Astrocyte of the hippocampus (primary cell): ENCODE measurements around the gene ADAP2.
A peak's percentile ranks its signal among the peaks of the same experiment; 100 is the strongest.
"Not testable (repeated sequence)": the region's sequence is repeated elsewhere in the genome, so short reads cannot be mapped to it uniquely, and the experiment has no call there.

Source experiments
- DNase-seq: peaks from one replicate; pipeline ENCODE4 v3.0.0; 2011; ENCODE audit warnings: low read depth, low spot score

Gene ADAP2, protein sequence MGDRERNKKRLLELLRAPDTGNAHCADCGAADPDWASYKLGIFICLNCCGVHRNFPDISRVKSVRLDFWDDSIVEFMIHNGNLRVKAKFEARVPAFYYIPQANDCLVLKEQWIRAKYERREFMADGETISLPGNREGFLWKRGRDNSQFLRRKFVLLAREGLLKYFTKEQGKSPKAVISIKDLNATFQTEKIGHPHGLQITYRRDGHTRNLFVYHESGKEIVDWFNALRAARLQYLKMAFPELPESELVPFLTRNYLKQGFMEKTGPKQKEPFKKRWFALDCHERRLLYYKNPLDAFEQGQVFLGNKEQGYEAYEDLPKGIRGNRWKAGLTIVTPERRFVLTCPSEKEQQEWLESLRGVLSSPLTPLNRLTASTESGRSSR

DNA sequence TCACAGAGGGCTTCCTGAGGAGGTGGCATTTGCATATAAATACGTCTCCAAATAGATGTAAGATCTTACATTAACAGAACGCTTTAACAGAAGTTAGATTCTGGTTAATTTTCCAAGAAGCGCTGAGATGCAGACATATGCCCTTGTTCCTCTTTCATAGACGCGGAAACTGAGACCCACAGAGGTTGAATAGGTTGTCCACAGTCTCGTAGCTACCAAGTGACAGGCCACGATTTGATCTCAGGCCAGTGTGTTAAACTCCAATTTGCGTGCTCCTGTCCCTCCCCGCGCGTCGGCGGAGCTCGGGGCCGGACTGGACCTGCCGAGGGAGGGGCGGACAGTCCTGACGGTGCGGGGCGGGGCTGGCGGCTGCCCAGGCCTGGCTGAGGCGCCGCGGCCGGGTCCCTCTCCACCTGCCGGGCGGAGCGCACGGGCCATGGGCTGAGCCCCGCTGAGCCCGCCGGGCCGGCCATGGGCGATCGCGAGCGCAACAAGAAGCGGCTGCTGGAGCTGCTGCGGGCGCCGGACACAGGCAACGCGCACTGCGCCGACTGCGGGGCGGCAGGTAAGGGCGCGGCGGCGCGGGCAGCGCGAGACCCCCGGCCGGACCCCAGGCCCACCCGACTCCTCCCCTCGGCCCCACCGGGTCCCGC, at the start of gene ADAP2:
Gene ADAP2 (plus strand): TSS at position 402 of the 653 bp plus-strand sequence. CDS start 70 bp downstream, at position 472.
- peak; percentile 45 for DNase-seq

DNA sequence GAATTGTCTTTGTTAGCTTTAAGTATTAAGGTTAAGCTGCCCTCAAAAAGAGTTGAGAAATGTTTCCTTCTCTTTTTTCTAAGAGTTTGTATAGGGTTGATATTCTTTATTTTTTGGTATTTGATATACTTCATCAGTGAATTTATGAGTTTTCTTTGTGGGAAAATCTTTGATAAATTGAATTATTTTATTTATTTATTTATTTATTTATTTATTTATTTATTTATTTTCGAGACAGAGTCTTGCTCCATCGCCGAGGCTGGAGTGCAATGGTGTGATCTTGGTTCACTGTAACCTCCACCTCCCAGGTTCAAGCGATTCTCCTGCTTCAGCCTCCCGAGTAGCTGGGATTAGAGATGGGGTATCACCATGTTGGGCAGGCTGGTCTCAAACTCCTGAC, 35.6 kb upstream of the ADAP2 start:
- no peak for DNase-seq

DNA sequence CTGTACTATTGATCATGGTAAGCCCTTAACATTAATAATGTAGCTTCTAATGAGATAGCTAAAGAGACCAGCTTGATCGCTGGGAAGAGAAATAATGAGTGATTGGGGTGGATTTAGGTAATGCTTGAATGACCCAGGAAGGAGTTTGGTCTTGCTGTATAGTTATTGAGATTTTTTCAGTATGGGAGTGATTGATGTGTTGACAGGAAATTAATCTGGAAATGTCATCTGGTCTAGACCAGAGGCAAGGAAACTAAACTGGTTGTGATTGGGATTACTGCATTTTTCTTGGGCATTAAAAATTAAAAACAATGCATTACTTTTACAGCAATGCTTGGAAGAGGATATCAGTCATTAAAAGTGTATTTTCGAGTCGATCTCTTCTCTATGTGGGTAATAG, 27.5 kb upstream of the ADAP2 start:
- no peak for DNase-seq

DNA sequence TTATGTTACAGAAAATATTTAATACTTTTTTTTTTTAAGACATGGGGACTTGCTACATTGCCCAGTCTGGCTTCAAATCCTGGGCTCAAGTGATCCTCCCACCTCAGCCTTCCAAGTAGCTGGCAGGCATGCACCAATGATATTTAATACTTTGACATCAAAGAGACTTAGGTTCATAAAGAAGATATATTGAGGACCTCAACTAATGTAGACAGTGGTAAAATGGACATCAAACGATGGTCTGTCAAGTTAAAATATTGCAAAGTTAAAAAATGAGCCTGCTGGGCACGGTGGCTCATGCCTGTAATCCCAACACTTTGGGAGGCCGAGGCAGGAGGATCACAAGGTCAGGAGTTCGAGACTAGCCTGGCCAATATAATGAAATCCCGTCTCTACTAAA, 24.4 kb upstream of the ADAP2 start:
- no peak for DNase-seq

DNA sequence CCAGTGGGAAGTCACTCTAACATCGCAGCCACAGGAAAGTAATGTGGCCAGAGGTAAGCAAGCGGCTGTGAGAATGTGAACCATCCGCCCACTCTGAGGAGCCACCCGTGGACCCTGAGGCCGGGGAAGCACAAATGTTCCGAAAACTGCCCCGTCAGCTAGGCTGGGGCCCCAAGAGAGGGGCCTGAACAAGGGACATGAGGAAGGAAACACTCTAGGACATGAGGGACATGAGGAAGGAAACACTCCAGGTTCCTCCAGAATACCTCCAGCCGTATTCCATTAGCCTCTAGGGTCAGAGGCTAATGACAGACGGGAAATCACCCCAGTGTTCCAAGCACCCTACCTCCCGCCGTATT, 16.0 kb upstream of the ADAP2 start:
- peak; percentile 24 for DNase-seq

DNA sequence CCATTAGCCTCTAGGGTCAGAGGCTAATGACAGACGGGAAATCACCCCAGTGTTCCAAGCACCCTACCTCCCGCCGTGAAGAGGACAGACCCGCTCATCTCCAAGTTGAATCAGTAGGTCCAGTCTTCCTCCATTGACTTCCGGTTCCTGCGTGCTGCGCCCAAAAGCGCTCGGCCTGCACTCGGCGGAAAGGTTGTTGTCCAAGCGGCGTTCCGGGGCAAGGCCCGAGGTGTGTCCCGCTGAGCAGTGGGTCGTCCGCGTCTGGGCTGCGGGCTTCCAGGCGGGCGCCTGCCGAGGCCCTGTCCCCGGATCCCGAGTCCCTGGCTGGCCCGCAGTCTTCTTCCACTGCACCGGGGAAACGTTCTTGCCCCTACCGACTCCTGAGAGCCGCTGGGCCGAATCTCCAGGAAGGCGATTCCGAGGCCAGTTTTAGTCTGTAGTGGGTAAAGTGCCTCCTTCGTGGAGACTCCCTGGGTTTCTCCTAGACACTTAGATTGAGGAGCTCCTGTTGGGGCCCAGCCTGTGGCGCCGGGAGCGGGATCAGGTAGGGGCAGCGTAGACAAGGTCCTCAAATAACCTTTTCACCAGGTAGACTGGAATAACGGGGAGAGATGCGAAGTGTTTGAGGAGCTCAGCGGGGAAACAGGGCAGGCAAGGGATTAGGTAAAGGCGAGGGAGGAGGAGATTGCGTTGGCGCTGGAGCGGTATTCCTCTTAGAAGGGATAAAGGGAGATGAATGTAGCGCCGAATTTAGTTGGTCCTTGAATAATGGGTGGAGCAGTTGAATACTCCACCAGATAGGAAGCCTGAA, 15.4 kb upstream of the ADAP2 start, which contains the start of gene TEFM:
Gene TEFM (minus strand): TSS at position 138 of the 811 bp plus-strand sequence. CDS start 40 bp downstream, at position 98.
- DNase-seq: peak; percentile 96

DNA sequence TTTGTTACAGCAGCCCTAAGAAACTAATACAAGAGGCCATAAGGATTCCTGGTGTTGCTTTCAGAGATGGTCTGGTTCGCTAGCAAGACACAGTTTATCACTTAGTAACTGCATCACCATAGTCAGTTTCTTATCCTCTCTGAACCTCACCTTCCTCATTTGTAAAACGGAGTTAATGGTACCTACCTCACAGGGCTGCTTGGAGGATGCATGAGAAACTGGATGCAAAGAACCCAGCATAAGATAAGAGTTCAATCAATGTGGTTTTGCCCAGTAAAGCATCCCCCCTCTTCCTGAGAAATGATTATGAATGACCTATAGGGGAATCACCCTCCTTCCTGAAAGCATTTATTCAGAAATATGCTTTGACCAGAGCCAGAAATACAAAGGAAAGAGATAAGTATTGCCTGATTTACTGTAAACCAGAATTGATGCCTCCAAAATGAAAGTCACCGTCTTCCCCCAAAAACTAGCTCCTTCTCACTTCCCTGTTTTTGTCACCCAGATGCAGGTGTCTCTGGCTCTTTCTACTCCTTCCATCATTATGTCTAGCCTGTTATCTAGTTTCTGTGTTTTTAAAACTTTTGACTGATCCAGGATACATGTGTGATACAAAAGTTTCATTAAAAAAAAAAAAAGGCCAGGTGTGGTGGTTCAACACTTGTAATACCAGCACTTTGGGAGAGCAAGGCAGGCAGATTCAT, 12.9 kb upstream of the ADAP2 start:
- no peak for DNase-seq

DNA sequence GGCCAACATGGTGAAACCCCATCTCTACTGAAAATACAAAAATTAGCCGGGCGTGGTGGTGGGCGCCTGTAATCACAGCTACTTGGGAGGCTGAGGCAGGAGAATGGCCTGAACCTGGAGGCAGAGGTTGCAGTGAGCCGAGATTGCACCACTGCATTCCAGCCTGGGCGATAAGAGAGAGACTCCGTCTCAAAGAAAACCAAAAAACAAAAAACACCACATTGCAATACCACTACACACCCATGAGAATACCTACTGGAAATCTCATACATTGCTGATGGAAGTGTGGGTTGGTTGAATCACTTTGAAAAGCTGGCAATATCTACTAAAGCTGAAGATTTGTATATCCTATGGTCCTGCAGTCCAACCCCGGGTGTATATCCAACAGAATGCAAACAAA, 11.6 kb upstream of the ADAP2 start:
- DNase-seq: not testable (repeated sequence)

DNA sequence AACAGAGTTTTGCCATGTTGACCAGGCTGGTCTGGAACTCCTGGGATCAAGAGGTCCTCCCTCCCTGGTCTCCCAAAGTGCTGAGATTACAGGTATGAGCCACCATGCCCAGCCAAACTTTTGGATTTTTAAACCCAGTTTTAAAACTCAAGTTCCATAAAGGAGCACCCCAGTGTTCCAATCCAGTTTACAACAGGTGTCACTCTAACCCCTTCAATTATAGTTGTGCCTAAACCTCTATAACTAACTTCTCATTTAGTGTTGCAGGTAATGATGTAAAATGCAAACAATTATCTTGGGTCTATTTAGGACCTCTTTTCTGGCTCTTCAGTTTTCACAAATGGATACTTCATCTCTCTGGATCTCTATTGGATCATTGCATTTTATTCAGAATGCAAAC, 7.8 kb upstream of the ADAP2 start:
- DNase-seq: no peak

DNA sequence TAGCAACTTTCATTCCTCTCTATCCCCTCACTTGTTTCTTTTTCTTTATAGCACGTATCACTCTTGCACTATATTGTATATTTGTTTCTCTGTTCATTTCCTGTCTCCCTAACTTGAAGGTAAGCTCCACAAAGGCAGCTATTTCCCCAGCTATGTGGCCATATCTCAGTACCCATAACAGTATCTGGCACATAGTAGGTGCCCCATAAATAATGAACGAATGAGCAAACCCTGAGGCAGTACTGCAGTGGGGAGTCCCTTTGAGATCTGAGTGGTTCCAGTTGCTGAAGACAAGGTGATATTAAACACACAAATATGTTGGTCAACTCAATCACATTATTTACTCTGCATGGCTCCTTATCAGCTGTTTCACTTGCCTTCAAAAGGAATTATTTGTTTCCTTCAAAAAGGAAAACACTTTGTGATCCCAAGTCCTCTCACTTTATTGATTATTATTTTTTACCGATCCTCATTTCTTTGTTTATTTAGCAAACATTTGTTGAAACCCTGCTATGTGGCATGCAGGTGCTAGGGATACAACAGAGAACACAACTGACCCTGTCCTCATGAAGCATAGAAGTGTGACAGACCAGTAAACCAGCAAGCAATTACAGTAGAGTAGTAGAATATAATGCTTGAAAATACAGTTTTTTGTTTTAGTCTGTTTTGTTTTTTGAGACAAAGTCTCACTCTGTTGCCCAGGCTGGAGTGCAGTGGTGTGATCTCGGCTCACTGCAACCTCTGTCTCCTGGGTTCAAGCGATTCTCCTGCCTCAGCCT, 5.7 kb upstream of the ADAP2 start:
- DNase-seq: no peak

DNA sequence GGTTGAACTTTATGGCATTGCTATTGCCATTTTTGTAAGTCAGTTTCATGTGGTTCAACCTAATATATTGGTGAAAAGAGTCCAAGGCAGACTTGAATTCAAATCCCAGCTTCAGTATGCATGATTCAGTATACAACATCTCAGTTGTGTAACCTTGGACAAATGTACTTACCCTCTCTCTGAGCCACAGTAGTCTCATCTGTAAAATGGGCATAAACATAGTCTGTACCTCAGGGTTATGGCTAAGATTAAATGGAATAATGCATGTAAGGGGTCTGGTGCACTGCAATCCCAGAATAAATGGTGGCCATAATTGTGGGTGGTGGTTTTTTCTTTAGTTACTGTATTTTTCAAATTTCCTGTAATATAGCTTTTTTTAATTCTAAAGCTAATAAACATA, 4.7 kb upstream of the ADAP2 start:
- no peak for DNase-seq

DNA sequence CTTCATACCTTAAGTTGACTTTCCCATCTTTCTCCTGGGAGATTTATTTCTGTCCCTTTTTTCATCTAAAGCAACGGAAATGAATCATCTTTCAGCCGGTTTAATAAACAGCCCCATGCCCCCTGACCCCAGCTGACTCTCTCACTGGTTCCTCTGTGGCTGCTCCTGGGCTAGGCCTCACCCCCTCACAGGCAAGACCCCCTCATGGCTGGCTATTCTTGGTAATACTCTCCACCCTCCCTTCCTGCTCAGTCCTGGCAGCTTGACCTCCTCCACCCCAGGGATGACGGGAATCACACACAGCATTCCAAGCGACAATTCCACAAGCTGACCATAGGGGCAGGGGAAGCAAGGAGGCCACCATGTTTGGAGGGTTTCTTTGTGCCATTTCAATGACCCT, 1.5 kb upstream of the ADAP2 start:
- no peak for DNase-seq

DNA sequence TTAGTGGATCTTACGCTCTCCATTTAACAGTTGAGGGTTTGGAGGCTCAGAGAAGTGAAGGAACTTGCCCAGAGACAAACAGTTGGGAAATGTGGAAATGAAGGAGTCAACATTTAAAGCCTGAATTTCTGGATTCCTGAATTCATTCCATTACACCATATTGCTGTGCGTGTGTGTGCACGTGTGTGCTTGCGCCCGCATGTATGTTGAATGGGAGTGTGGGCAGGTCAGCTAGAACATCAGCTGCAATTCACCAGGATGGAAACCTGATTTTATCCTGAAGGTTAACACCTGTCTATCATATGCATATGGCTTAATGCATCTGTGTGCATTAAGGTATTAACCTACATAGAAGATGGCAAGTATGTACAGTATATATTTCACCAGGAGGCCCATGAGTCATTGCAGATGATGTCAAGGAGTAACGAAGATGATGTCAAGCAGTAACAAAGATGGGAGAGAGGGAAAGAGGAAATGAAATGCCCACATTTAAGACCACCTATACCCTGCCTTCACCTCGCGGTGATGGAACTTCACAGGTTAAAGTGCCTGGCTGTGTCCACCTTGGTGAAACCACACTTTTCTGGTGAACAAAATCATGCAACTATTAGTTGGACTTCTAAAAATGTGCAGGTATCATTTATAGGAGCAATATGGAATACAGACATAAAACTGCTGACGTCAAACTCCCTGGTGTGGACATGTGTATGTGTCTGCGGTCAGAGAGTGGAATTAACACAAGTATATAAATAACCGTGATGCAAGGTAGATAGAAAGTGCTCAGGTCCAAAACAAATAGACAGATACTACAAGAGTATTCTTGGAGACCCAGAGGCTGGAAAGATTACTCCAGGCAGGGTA, 832 bp upstream of the ADAP2 start:
- no peak for DNase-seq

DNA sequence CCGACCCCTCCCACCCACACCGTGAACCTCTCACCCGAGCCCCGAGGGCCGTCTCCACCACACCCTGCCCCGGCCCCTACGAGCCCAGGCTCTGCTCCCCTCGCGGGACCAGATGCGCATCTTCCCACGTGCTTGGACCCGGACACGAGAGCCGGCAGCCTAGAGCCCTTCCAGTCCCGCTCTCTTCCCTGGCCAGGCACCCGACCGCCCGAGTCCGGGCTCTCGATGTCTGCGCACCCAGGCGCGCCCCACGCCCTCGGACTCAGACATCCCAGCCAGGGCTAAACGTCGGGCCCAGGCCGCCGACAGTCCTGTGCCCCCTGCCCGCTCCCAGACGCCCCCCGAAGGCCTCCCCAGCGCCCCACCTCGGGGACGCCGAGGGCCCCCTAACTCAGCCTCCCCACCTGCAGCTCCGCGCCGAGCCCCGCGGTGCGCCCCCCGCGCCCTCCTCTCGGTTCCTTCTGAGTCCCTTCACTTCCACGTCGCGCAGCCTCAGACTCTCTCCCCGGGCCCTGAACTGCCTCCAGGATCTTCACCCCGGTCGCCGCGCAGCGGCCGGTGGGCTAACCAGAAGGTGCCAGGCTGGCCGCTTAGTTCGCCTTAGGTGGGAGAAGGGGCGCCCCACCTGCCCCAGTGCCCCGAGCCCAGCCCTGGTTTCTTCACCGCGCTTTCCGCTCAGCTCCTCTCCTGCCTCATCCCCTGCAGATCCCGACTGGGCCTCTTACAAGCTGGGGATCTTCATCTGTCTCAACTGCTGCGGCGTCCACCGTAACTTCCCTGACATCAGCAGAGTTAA, 688 bp downstream of the ADAP2 start:
- DNase-seq: peak; percentile 22

DNA sequence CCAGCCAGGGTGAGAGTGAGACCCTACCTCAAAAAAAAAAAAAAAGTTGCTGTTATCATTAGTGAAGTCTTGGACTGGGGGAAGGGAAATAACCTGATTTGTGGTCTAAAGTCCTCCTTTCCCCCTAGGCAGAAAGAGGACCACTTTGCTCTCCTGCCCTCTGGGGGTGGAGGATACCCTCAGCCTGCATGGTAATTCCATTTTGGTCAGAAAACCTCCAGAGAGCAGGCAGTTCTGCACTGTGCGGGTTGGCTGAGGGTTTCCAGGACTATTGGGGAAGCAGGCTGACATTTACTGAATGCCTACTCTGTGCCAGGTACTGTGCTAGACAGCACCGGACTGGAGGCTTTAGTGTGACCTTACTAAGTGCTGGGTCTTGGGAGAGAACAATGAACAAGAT, 2.6 kb downstream of the ADAP2 start:
- no peak for DNase-seq

DNA sequence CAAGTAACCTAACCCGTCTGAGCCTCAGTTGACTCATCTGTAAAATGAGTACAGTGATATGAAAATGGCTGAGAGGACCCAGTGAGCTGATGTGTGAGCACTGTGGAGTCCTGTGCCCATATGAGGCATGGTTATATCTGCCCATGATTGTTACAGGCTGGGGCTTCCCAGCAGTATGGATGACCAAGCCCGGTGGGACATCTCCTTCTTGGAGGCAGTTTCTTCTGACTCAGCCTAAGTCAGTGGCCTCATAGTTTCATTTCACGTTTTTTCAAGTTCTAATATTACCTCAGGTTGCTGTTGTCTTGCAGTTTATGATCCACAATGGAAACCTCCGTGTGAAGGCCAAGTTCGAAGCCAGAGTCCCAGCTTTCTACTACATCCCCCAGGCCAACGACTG, 4.8 kb downstream of the ADAP2 start:
- DNase-seq: no peak

DNA sequence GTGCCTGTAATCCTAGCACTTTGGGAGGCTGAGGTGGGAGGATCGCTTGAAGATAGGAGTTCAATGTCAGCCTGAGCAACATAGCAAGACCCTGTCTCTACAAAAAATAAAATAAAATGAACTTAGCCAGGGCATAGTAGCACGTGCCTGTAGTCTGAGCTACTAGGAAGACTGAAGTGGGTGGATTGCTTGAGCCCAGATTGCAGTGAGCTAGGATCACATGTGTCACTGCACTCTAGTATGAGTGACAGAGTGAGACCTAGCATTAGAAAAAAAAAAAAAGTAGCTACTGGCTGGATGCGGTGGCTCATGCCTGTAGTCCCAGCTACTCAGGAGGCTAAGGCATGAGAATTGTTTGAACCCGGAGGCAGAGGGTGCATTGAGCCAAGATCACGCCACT, 6.0 kb downstream of the ADAP2 start:
- DNase-seq: no peak

DNA sequence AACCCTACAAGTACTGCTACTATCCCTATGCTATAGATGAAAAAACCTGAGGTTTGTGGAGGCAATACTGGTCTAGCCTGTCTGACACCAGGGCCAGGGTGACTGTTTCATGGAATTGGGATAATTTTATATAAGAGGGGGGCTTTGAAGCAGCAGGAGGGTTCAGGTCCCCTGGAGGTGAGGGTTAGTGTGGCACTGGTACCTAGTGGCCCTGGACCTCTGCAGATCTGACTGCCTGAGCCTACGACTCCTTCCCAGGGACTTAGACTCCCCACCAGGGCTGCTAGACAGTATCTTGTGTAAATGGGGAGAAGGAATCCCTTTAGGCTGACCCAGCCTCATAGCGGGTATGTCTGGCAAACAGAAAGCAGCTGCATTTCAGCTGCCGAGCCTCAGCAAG, 6.8 kb downstream of the ADAP2 start:
- no peak for DNase-seq

DNA sequence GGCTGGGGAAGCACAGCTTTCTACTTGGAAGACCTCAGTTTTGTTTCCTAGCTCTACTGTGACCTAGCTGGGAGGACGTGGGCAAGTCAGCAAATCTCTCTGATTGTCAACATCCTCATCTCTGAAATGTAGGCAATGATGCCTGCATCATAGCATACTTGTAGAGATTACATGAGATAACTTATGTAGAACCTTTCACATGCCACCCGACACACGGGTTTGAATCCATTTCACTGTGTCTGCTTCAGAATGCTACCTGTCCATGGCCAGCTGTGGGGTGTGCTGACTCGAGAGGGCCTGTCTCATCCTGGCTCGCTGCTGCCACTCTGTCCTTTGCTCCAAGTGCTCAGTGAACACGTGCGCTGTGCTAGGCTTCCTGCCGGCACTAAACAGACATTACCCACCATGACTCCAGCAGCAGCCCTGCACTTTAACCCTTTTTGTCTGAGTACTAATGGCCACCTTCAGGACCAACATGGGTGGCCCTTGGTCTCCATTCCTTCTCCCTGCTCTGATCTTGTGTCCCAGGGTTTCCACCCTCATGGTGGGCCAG, 7.4 kb downstream of the ADAP2 start:
- no peak for DNase-seq
